K562 (cell line): ENCODE data around the gene HOTAIR. TPM values are rescaled to one million over a fixed set of nuclear protein-coding genes. Genes with fewer than 3 reads are reported as not detected.

Experiments
- ATAC-seq: fragments of 200-7000 bp; cut with Tn5 transposase; 3 replicates; pipeline ENCODE4 v1.9.1; 2020; ENCODE audit warnings: moderate library complexity
- BruUV-seq: library from RNA; stranded (reverse); fragments of 400-500 nt; replicated peaks from 2 replicates; lab custom pipeline; 2021; lab: Mats Ljungman, UMichigan
- CTCF ChIA-PET: fragments of 300-600 bp; formaldehyde crosslinking; extraction: SDS; loops from one replicate; lab custom pipeline; 2021; ENCODE audit warnings: low intra/inter-chr PET ratio; lab: Yijun Ruan, JAX
- POLR2A ChIA-PET: fragments of 300-600, 350-650 bp; sonication (Branson Sonifier 250); formaldehyde crosslinking; extraction: SDS; loops from one replicate; lab custom pipeline; 2021; ENCODE audit warnings: antibody characterized with exemption, inconsistent platforms; lab: Yijun Ruan, JAX
- DNase-seq, 4 experiments: peaks; one replicate each; pipeline versions ENCODE4 v3.0.0 to v3.0.0-alpha.2; 2011 to 2018; ENCODE audit warnings: low spot score in 3 of 4, mixed read lengths in 3 of 4; ENCODE audit errors: extremely low read depth in 1 of 4
- FAIRE-seq: peaks from 2 replicates; lab custom pipeline; 2011; peaks lifted over from hg19 to GRCh38; lab: Jason Lieb, UNC
- H2AFZ ChIP-seq: 2 replicates; pipeline ENCODE4 v1.6.0; 2011; ENCODE audit warnings: low read depth, low read length, control low read depth, inconsistent platforms
- H3K27ac ChIP-seq: fragments of 200-600 bp; 3 replicates; pipeline ENCODE4 v1.8.0; 2011; ENCODE audit warnings: low read depth, mild to moderate bottlenecking, control low read depth, inconsistent platforms, low read length, moderate library complexity, mixed read lengths; ENCODE audit errors: extremely low read depth
- H3K27me3 ChIP-seq, 2 experiments: fragments of 300-600 bp in 1 of 2; 2 replicates in 1 of 2; 3 replicates in 1 of 2; pipeline versions ENCODE4 v1.6.0 to v1.8.0; 2011; ENCODE audit warnings: inconsistent platforms in 2 of 2, low read length in 2 of 2, mild to moderate bottlenecking in 1 of 2, mixed read lengths in 1 of 2, moderate library complexity in 1 of 2; ENCODE audit not compliant: control insufficient read depth in 2 of 2, insufficient read depth in 2 of 2
- H3K36me3 ChIP-seq: fragments of 300-600 bp; 3 replicates; pipeline ENCODE4 v1.8.0; 2011; ENCODE audit warnings: mild to moderate bottlenecking, low read length, inconsistent platforms; ENCODE audit not compliant: control insufficient read depth, insufficient read depth
- H3K4me1 ChIP-seq, 2 experiments: fragments of 200-600 bp in 1 of 2; replicated peaks in 1 of 2; 2 replicates in 1 of 2; 3 replicates in 1 of 2; pipeline versions ENCODE4 v1.5.1 to v1.8.0; 2011; ENCODE audit warnings: inconsistent platforms in 2 of 2, low read length in 2 of 2, mild to moderate bottlenecking in 1 of 2, mixed read lengths in 1 of 2, moderate library complexity in 1 of 2; ENCODE audit not compliant: control insufficient read depth in 2 of 2, insufficient read depth in 2 of 2
- H3K4me2 ChIP-seq: 2 replicates; pipeline ENCODE4 v1.6.1; 2011; ENCODE audit warnings: low read length, control low read depth, inconsistent platforms, mixed read lengths; ENCODE audit not compliant: insufficient read depth
- H3K4me3 ChIP-seq: fragments of 200-600 bp; sonication (generic), shearing (Covaris generic); 2 replicates; pipeline ENCODE4 v1.5.1; 2016; ENCODE audit warnings: control low read depth, inconsistent platforms
- H3K79me2 ChIP-seq: fragments of 200-600 bp; 3 replicates; pipeline ENCODE4 v1.8.0; 2011; ENCODE audit warnings: low read length, inconsistent platforms; ENCODE audit not compliant: control insufficient read depth, insufficient read depth
- H3K9ac ChIP-seq, 2 experiments: 2 replicates each; pipeline versions ENCODE4 v1.6.0 to v1.6.1; 2011; ENCODE audit warnings: low read depth in 2 of 2, low read length in 2 of 2, control low read depth in 1 of 2, inconsistent platforms in 1 of 2, mild to moderate bottlenecking in 1 of 2, mixed read lengths in 1 of 2; ENCODE audit not compliant: insufficient read depth in 1 of 2
- H3K9me1 ChIP-seq: one replicate; pipeline ENCODE4 v1.6.0; 2011; ENCODE audit warnings: inconsistent platforms, mild to moderate bottlenecking, low read length, moderate library complexity; ENCODE audit not compliant: control insufficient read depth, insufficient read depth
- H3K9me3 ChIP-seq: replicated peaks from 2 replicates; pipeline ENCODE4 v1.5.1; 2011; ENCODE audit warnings: low read depth, low read length, inconsistent platforms; ENCODE audit not compliant: control insufficient read depth, insufficient read depth
- H4K20me1 ChIP-seq: replicated peaks from 2 replicates; pipeline ENCODE4 v1.6.1; 2011; ENCODE audit warnings: low read length, inconsistent platforms, mixed read lengths; ENCODE audit not compliant: control insufficient read depth, insufficient read depth
- BCL6 ChIP-seq: fragments of 250-450 bp; sonication (Bioruptor Pico); IDR thresholded peaks from 2 replicates; pipeline ENCODE4 v1.4.0; 2020
- CSDE1 ChIP-seq, 2 experiments: fragments of 450-650 bp; IDR thresholded peaks; 2 replicates each; pipeline ENCODE4 v1.6.1; 2016; ENCODE audit warnings: mild to moderate bottlenecking in 1 of 2
- FOXJ3 ChIP-seq: sonication (generic); formaldehyde crosslinking; IDR thresholded peaks from 2 replicates; pipeline ENCODE4 v1.4.0; 2020; ENCODE audit warnings: mild to moderate bottlenecking, missing genetic modification reagents
- HNRNPH1 ChIP-seq: fragments of 200-400 bp; formaldehyde crosslinking; optimal IDR thresholded peaks from 2 replicates; pipeline ENCODE3; 2017; ENCODE audit warnings: low read depth, mild to moderate bottlenecking, low read length, moderate library complexity
- HNRNPUL1 ChIP-seq: fragments of 200-400 bp; formaldehyde crosslinking; IDR thresholded peaks from 2 replicates; pipeline ENCODE4 v1.6.1; 2017; ENCODE audit warnings: low read length
- L3MBTL2 ChIP-seq: fragments of 450-650 bp; IDR thresholded peaks from 2 replicates; pipeline ENCODE4 v1.6.1; 2016; ENCODE audit warnings: mild to moderate bottlenecking, moderate library complexity
- MXI1 ChIP-seq: IDR thresholded peaks from 2 replicates; pipeline ENCODE4 v1.6.1; 2011; ENCODE audit warnings: low read depth, mild to moderate bottlenecking, improper control_type of control experiment, low read length
- PCBP2 ChIP-seq: fragments of 200-400 bp; formaldehyde crosslinking; IDR thresholded peaks from 2 replicates; pipeline ENCODE4 v1.6.1; 2018; ENCODE audit warnings: low read length, low read depth, mild to moderate bottlenecking, moderate library complexity; ENCODE audit not compliant: poor library complexity, severe bottlenecking
- SIN3B ChIP-seq: fragments of 450-650 bp; IDR thresholded peaks from 2 replicates; pipeline ENCODE4 v1.6.1; 2017; ENCODE audit warnings: low read depth, mild to moderate bottlenecking, moderate library complexity
- SMARCB1 ChIP-seq: IDR thresholded peaks from 2 replicates; pipeline ENCODE4 v1.6.1; 2011; ENCODE audit warnings: improper control_type of control experiment, low read depth; ENCODE audit not compliant: insufficient read length
- ZBTB17 ChIP-seq: fragments of 450-650 bp; formaldehyde crosslinking; IDR thresholded peaks from 2 replicates; pipeline ENCODE4 v1.4.0; 2020; ENCODE audit warnings: mild to moderate bottlenecking
- ZC3H8 ChIP-seq: fragments of 450-650 bp; IDR thresholded peaks from 2 replicates; pipeline ENCODE4 v1.6.1; 2017
- ZFP1 ChIP-seq: fragments of 450-650 bp; formaldehyde crosslinking; IDR thresholded peaks from 2 replicates; pipeline ENCODE4 v1.4.0; 2020; ENCODE audit warnings: mild to moderate bottlenecking, mixed read lengths
- WGBS: fragments of 100-300 bp; shearing (Covaris generic); methylation state at CpG from one replicate; pipeline ENCODE4 v1.1.6; 2016; ENCODE audit warnings: low coverage, mixed read lengths; ENCODE audit not compliant: insufficient coverage; ENCODE audit errors: missing lambda C conversion rate; 5-methylcytosine and 5-hydroxymethylcytosine counted together
- in situ Hi-C: fragments of 300-500 bp; cut with MboI; formaldehyde crosslinking; loops from 4 replicates; pipeline ENCODE4 v1.15.0; 2018; ENCODE audit warnings: inconsistent platforms, mixed read lengths
- intact Hi-C: fragments of 100-400 bp; cut with micrococcal nuclease; formaldehyde crosslinking; loops from 2 replicates; pipeline ENCODE4 v1.14.2; 2022
- polyA plus RNA-seq, 8 experiments: library from polyadenylated mRNA; depleted of rRNA in 4 of 8; stranded (reverse) in 5 of 8; unstranded in 3 of 8; fragments of >200 nt; fragmentation: Nextera tagmentation in 2 of 8; fragmentation: Illumina TruSeq in 1 of 8; extraction: Ambion mirVana in 2 of 8; extraction: Trizol in 1 of 8; gene quantifications; 2 replicates each; pipeline versions ENCODE4 v1.2.1 to v1.2.3, GENCODE V29; 2011 to 2014; ENCODE audit warnings: inconsistent platforms in 1 of 8, missing spikeins in 1 of 8
- total RNA-seq, 7 experiments: library from RNA; depleted of rRNA in 6 of 7; stranded (reverse); fragments of >200 nt in 6 of 7; fragmentation: Illumina TruSeq in 2 of 7; extraction: Trizol in 2 of 7; gene quantifications; 2 replicates each; pipeline versions ENCODE4 v1.2.1 to v1.2.3, GENCODE V29; 2011 to 2021; ENCODE audit warnings: low replicate concordance in 1 of 7
- TF ChIP-seq, protein P1 (sequence below): conservative IDR thresholded peaks from 2 replicates; pipeline ENCODE4 v1.6.1; 2011; ENCODE audit warnings: low read depth, mild to moderate bottlenecking, low read length; ENCODE audit not compliant: control insufficient read depth
- TF ChIP-seq, protein P2 (sequence below): fragments of 450-650 bp; formaldehyde crosslinking; IDR thresholded peaks from 2 replicates; pipeline ENCODE4 v1.4.0; 2022; ENCODE audit warnings: missing genetic modification characterization
- TF ChIP-seq, protein P3 (sequence below): fragments of 250-450 bp; sonication (Bioruptor Pico); IDR thresholded peaks from 2 replicates; pipeline ENCODE4 v1.8.0; 2021; ENCODE audit warnings: moderate library complexity, mild to moderate bottlenecking, inconsistent platforms

The HOTAIR gene
- total and polyA plus RNA-seq, 9 of the 15 experiments (the other 6 are each of a cell fraction or from before 2014, with no cell fraction given): 0.04 TPM; not detected in 8

DNA sequence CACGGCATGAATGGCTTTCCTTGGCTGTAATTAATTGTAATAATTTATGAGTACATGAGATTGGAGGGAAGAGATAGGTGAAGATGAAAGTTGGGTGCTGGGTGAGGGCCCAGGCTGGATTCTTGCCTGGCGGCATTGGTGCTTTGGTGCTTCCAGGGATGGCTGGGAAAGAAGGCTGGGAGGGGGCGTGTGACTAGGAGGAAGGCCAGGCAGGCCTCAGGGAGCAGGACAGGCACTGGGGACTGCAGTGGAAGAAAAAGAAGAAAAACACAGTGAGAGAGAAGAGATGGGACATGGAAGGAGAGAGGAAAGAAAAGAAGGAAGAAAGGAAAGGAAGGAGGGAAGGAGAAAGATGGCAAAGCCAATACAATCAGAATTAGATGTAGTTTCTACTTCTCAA is 28.9 kb upstream of the HOTAIR start:
- intact Hi-C loops (loop anchor here (2.0 kb wide), 1 partner anchor 19 kb away; the partner anchor contains the start of gene HOXC10), in situ Hi-C loops (no loop called here)
- TF ChIP-seq BCL6 (CRISPR knock-in tag): no peak
- TF ChIP-seq MXI1: no peak
- TF ChIP-seq SMARCB1: no peak
- no peak for TF ChIP-seq ZFP1 (CRISPR knock-in tag)
- no peak for TF ChIP-seq ZBTB17 (CRISPR knock-in tag)
- TF ChIP-seq PCBP2: no peak
- TF ChIP-seq SIN3B: no peak
- TF ChIP-seq HNRNPH1: no peak
- TF ChIP-seq ZC3H8: no peak
- no peak for TF ChIP-seq FOXJ3 (CRISPR knock-in tag)
- no peak for TF ChIP-seq L3MBTL2
- TF ChIP-seq, protein P1, sequence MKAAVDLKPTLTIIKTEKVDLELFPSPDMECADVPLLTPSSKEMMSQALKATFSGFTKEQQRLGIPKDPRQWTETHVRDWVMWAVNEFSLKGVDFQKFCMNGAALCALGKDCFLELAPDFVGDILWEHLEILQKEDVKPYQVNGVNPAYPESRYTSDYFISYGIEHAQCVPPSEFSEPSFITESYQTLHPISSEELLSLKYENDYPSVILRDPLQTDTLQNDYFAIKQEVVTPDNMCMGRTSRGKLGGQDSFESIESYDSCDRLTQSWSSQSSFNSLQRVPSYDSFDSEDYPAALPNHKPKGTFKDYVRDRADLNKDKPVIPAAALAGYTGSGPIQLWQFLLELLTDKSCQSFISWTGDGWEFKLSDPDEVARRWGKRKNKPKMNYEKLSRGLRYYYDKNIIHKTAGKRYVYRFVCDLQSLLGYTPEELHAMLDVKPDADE: no peak
- TF ChIP-seq, protein P2, sequence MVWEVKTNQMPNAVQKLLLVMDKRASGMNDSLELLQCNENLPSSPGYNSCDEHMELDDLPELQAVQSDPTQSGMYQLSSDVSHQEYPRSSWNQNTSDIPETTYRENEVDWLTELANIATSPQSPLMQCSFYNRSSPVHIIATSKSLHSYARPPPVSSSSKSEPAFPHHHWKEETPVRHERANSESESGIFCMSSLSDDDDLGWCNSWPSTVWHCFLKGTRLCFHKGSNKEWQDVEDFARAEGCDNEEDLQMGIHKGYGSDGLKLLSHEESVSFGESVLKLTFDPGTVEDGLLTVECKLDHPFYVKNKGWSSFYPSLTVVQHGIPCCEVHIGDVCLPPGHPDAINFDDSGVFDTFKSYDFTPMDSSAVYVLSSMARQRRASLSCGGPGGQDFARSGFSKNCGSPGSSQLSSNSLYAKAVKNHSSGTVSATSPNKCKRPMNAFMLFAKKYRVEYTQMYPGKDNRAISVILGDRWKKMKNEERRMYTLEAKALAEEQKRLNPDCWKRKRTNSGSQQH: no peak
- no peak for TF ChIP-seq CSDE1 (IDR thresholded peaks at IDR 0.05)
- TF ChIP-seq HNRNPUL1: no peak
- TF ChIP-seq, protein P3, sequence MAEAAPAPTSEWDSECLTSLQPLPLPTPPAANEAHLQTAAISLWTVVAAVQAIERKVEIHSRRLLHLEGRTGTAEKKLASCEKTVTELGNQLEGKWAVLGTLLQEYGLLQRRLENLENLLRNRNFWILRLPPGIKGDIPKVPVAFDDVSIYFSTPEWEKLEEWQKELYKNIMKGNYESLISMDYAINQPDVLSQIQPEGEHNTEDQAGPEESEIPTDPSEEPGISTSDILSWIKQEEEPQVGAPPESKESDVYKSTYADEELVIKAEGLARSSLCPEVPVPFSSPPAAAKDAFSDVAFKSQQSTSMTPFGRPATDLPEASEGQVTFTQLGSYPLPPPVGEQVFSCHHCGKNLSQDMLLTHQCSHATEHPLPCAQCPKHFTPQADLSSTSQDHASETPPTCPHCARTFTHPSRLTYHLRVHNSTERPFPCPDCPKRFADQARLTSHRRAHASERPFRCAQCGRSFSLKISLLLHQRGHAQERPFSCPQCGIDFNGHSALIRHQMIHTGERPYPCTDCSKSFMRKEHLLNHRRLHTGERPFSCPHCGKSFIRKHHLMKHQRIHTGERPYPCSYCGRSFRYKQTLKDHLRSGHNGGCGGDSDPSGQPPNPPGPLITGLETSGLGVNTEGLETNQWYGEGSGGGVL (CRISPR knock-in tag): no peak
- ChIA-PET POLR2A (interaction anchor here (0.6 to 0.9 kb wide), 2 partner anchors 16 to 206 kb away, joined by 3 read pairs; no protein-coding TSS in a partner anchor), CTCF (interaction anchor here (1.0 to 2.7 kb wide), 3 partner anchors 18 to 212 kb away, joined by 3 to 26 read pairs (median 4); partner anchors contain the start of gene HOXC10)
- DNase-seq: no peak
- no peak overlapping the region for H3K4me2 ChIP-seq
- H3K9me3 ChIP-seq: no peaks in the 10 kb centered on the region
- FAIRE-seq: no peak
- H2AFZ ChIP-seq: no peak overlapping the region
- peaks cover 27 to 60% of the 10 kb centered on the region in 2 experiments for H3K4me1 ChIP-seq
- H3K9me1 ChIP-seq: no peaks in the 10 kb centered on the region
- H3K4me3 ChIP-seq: no peak overlapping the region
- H3K79me2 ChIP-seq: peaks cover 21% of the 10 kb centered on the region
- WGBS: 77% methylated on average over 3 of the region's 3 CpGs
- no TSS peak for BruUV-seq
- no peak overlapping the region for H3K27ac ChIP-seq
- no peaks in the 10 kb centered on the region; the same call in 1 of the 2 replicates for H4K20me1 ChIP-seq
- no peaks in the 10 kb centered on the region for H3K36me3 ChIP-seq
- H3K9ac ChIP-seq: no peak overlapping the region; a peak in 1 of 4 replicates
- no peak for ATAC-seq
- no peaks in the 10 kb centered on the region for H3K27me3 ChIP-seq
